Ovary (tissue), 9 donors: Measurements from ENCODE around the gene P2RY8. TPM values are rescaled to one million over a fixed set of nuclear protein-coding genes. Genes with fewer than 3 reads are reported as not detected.

Source experiments
- DNase-seq, 5 donors: peaks; one replicate each; pipeline ENCODE4 v3.0.0-alpha.2; 2019 to 2020
- H3K27ac ChIP-seq, 2 donors: fragments of 200-600 bp; one replicate each; pipeline versions ENCODE4 v1.5.1 to v1.8.0; 2019 to 2022
- H3K27me3 ChIP-seq: fragments of 200-600 bp; one replicate; pipeline ENCODE4 v1.8.0; 2022
- H3K36me3 ChIP-seq: fragments of 200-600 bp; sonication (generic); one replicate; pipeline ENCODE4 v1.5.1; 2019
- H3K4me1 ChIP-seq: one replicate; pipeline ENCODE4 v1.8.1; 2013; ENCODE audit warnings: mild to moderate bottlenecking, moderate library complexity; ENCODE audit not compliant: insufficient read depth
- H3K4me3 ChIP-seq: fragments of 200-600 bp; sonication (generic); one replicate; pipeline ENCODE4 v1.5.1; 2017
- H3K9me3 ChIP-seq, 2 donors: fragments of 200-600 bp in 1 of 2; sonication (generic) in 1 of 2; one replicate each; pipeline versions ENCODE4 v1.5.1 to v1.8.1; 2013 to 2019; ENCODE audit warnings: mild to moderate bottlenecking in 1 of 2, moderate library complexity in 1 of 2
- EP300 ChIP-seq: sonication (generic); formaldehyde crosslinking; IDR thresholded peaks from one replicate; pipeline ENCODE4 v1.6.1; 2017; ENCODE audit warnings: antibody characterized with exemption
- POLR2A ChIP-seq: fragments of 450-650 bp; IDR thresholded peaks from one replicate; pipeline ENCODE4 v1.6.1; 2017; ENCODE audit warnings: antibody characterized with exemption, mild to moderate bottlenecking, moderate library complexity
- WGBS, 3 donors: extraction: QIAGEN DNeasy Blood & Tissue Kit in 1 of 3; methylation state at CpG; one replicate each; pipeline versions ENCODE4 v1.1.5 to v1.1.7; 2013 to 2017; 5-methylcytosine and 5-hydroxymethylcytosine counted together
- intact Hi-C, 4 donors: fragments of 100-400 bp; cut with DNase I; formaldehyde crosslinking; loops; one replicate each; pipeline versions ENCODE4 v1.11.0 to v1.15.1; 2022 to 2023
- polyA plus RNA-seq, 2 donors: library from polyadenylated mRNA; stranded (reverse); fragments of 200-250 nt in 1 of 2; fragments of 350-450 nt in 1 of 2; fragmentation: Illumina TruSeq in 1 of 2; extraction: RNeasy Lipid Tissue Mini Kit (QIAGEN cat#74804) in 1 of 2; gene quantifications; one replicate each; pipeline ENCODE4 v1.2.3, GENCODE V29; 2013 to 2014
- total RNA-seq, 7 donors: library from RNA; depleted of rRNA in 2 of 7; stranded (reverse); fragments of >200 nt in 2 of 7; fragmentation: NEBNext Ultra II Directional in 3 of 7; extraction: Animal tissue kit (Norgen Biotek cat#: 25700) in 3 of 7; gene quantifications; one replicate each; pipeline versions ENCODE4 v1.1.0 to v1.2.4, GENCODE V29; 2016 to 2023
- TF ChIP-seq, protein P1 (sequence below), 3 donors: fragments of 450-650 bp in 2 of 3; fragments of 200-600 bp in 1 of 3; IDR thresholded peaks; one replicate each; pipeline versions ENCODE4 v1.5.1 to v1.8.0; 2016 to 2022; ENCODE audit warnings: antibody characterized with exemption in 3 of 3, mild to moderate bottlenecking in 1 of 3
- donor health status: DM: no; HTN: no; CAD: no; lungs with moderate emphysema.
- donor health status: DM: no; HTN: no; CAD: no.
- donor health status: Bipolar disorder and iron deficiency.
- donor health status: DM: yes; HTN: yes; CAD: no.
- donor health status: DM: no; HTN: no; CAD: no.
- donor health status: DM: yes; HTN: yes; CAD: no.

P2RY8 gene
- total and polyA plus RNA-seq, 9 donors = 0.48 to 1.4 (median 0.99) TPM

- WGBS, 3 donors = 81 to 91% (median 87%) methylated on average over 8 of the region's 8 CpGs
These were observed 34.1 kb downstream of the P2RY8 start for GRCh38 chrX:1502853-1503252.

DNA sequence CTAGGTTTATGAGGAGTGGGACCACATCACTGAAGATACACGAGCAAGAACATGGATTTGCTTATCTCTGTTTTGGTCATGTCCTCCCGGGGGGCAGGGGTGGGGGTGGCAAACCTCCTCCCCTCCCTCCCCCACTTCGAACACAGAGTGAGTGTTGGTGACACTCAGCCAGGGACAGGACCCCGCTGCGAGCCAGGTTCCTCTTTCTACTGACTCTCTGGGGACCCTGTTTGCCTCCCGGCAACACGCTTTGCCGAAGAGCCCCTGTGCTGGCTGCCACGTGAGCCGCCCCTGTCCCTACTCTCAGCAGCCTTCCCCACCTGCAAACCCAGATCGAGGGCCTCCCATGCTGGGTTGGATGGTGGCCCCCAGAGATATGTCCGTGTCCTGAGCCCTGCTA lies 34.7 kb downstream of the P2RY8 start:
- TF ChIP-seq EP300 (no peak), POLR2A (no peak)
- TF ChIP-seq, protein P1, sequence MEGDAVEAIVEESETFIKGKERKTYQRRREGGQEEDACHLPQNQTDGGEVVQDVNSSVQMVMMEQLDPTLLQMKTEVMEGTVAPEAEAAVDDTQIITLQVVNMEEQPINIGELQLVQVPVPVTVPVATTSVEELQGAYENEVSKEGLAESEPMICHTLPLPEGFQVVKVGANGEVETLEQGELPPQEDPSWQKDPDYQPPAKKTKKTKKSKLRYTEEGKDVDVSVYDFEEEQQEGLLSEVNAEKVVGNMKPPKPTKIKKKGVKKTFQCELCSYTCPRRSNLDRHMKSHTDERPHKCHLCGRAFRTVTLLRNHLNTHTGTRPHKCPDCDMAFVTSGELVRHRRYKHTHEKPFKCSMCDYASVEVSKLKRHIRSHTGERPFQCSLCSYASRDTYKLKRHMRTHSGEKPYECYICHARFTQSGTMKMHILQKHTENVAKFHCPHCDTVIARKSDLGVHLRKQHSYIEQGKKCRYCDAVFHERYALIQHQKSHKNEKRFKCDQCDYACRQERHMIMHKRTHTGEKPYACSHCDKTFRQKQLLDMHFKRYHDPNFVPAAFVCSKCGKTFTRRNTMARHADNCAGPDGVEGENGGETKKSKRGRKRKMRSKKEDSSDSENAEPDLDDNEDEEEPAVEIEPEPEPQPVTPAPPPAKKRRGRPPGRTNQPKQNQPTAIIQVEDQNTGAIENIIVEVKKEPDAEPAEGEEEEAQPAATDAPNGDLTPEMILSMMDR (IDR thresholded peaks at IDR 0.05) = no peak
- intact Hi-C loops = no loop called here
- WGBS, 3 donors = 70 to 75% (median 74%) methylated on average over 12 of the region's 12 CpGs
- no peak for DNase-seq
- Histone ChIP-seq H3K36me3 (no peaks in the 10 kb centered on the region), H3K9me3 (no peaks in the 10 kb centered on the region), H3K4me1 (no peaks in the 10 kb centered on the region), H3K27ac (no peak overlapping the region), H3K27me3 (no peaks in the 10 kb centered on the region), H3K4me3 (no peak overlapping the region)

More at GRCh38 chrX:1502853-1503252, 34.1 kb downstream of the P2RY8 start:
- Histone ChIP-seq H3K4me3 (no peak overlapping the region), H3K4me1 (no peaks in the 10 kb centered on the region), H3K9me3 (no peaks in the 10 kb centered on the region), H3K36me3 (no peaks in the 10 kb centered on the region), H3K27ac (no peak overlapping the region), H3K27me3 (no peaks in the 10 kb centered on the region)
- intact Hi-C loops = no loop called here
- DNase-seq = no peak
- TF ChIP-seq POLR2A = no peak
- no peak for TF ChIP-seq EP300
- TF ChIP-seq, protein P1 (IDR thresholded peaks at IDR 0.05) = no peak

GRCh38 chrX:1500701-1501624 lies 36.0 kb downstream of the P2RY8 start:
- no peaks in the 10 kb centered on the region for H3K27me3 ChIP-seq
- H3K36me3 ChIP-seq = no peaks in the 10 kb centered on the region
- 70 to 83% (median 74%) methylated on average over 23 of the region's 23 CpGs for WGBS, 3 donors
- no peaks in the 10 kb centered on the region for H3K9me3 ChIP-seq
- no peak for TF ChIP-seq POLR2A
- TF ChIP-seq, protein P1 (IDR thresholded peaks at IDR 0.05) = no peak
- no peak for TF ChIP-seq EP300
- no peak overlapping the region for H3K27ac ChIP-seq
- intact Hi-C loops = no loop called here
- no peak overlapping the region for H3K4me3 ChIP-seq
- H3K4me1 ChIP-seq = no peaks in the 10 kb centered on the region
- DNase-seq = no peak

DNA sequence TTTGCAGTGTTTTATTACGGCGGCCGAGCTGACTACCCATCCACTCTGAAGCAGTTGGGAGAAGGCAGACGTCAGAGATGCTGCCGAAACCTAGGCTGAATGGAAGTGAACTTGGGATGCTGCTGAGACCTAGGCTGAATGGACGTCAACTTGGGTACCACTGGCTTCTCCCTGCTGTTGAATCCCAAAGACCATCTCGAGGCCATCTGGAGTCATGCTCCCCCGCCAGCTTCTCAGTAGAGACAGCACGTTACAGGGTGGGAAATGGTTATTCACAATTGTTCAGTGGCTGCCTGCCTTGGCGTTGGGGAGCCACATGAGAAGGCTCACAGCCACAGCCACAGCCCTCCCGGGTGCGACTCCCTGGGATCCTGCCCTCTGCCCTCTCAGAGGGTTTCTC lies 40.9 kb downstream of the P2RY8 start:
- no peak overlapping the region for H3K4me3 ChIP-seq
- no peaks in the 10 kb centered on the region for H3K36me3 ChIP-seq
- 71 to 74% (median 71%) methylated on average over 12 of the region's 12 CpGs for WGBS, 3 donors
- H3K9me3 ChIP-seq = no peaks in the 10 kb centered on the region
- H3K27me3 ChIP-seq = no peaks in the 10 kb centered on the region
- TF ChIP-seq, protein P1 (IDR thresholded peaks at IDR 0.05) = no peak
- no peak for TF ChIP-seq EP300
- TF ChIP-seq POLR2A = no peak
- no peak for DNase-seq
- no peaks in the 10 kb centered on the region for H3K4me1 ChIP-seq
- H3K27ac ChIP-seq = no peak overlapping the region
- intact Hi-C loops = no loop called here
